ENCODE measurements around the gene RANBP17. TPM values are rescaled to one million over a fixed set of nuclear protein-coding genes. Genes with fewer than 3 reads are reported as not detected.

Gene RANBP17
- total RNA-seq, 1 donor from 2014 or later: 6.8 TPM

DNA sequence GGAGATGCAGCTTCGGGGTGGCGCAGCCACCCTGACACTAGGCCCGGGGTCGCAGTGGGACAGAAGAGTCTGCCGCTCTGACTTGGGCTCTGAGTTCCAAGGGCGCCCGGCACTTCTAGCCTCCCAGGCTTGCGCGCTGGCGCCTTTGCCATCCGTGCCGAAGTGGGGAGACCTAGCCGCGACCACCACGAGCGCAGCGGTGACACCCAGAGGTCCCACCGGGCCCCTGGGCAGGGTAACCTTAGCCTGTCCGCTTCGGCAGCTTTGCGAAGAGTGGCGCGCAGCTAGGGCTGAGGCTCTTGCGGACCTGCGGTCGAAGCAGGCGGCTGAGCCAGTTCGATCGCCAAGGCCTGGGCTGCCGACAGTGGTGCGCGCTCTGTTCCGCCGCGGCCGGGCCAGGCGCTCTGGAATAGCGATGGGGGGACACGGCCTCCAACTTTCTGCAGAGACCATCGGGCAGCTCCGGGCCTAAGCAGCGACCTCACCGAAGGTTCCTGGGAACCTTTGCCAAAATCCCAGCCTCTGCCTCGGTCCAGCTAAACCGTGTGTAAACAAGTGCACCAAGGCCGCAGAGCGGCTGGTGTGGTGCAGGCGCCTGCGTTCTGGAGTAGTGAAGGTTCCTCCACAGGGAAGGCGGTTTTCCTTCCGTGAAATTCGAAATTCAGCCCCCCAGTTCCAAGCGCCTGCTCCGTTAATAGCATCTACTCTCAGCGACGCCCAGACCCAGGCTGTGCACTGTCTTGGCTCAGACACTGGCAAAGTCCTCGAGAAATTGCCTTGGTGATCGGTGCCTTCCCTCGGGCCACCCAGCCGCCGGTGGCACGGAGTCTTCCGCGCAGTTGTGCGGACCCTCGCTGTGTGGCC, 454.7 kb downstream of the RANBP17 start:
- peaks cover 65% of the 10 kb centered on the region for H3K27me3 ChIP-seq (ENCODE audit: control insufficient read depth, insufficient read depth, low read length)
- TF ChIP-seq, protein P1, sequence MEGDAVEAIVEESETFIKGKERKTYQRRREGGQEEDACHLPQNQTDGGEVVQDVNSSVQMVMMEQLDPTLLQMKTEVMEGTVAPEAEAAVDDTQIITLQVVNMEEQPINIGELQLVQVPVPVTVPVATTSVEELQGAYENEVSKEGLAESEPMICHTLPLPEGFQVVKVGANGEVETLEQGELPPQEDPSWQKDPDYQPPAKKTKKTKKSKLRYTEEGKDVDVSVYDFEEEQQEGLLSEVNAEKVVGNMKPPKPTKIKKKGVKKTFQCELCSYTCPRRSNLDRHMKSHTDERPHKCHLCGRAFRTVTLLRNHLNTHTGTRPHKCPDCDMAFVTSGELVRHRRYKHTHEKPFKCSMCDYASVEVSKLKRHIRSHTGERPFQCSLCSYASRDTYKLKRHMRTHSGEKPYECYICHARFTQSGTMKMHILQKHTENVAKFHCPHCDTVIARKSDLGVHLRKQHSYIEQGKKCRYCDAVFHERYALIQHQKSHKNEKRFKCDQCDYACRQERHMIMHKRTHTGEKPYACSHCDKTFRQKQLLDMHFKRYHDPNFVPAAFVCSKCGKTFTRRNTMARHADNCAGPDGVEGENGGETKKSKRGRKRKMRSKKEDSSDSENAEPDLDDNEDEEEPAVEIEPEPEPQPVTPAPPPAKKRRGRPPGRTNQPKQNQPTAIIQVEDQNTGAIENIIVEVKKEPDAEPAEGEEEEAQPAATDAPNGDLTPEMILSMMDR (IDR thresholded peaks at IDR 0.05; ENCODE audit: insufficient read depth, low read length, severe bottlenecking): no peak
- no peak for DNase-seq (ENCODE audit: low read depth)
- H3K4me3 ChIP-seq (ENCODE audit: low read depth, low read length): no peak overlapping the region
- no peak for FAIRE-seq
- no peaks in the 10 kb centered on the region for H3K36me3 ChIP-seq (ENCODE audit: control insufficient read depth, insufficient read depth, low read length)

DNA sequence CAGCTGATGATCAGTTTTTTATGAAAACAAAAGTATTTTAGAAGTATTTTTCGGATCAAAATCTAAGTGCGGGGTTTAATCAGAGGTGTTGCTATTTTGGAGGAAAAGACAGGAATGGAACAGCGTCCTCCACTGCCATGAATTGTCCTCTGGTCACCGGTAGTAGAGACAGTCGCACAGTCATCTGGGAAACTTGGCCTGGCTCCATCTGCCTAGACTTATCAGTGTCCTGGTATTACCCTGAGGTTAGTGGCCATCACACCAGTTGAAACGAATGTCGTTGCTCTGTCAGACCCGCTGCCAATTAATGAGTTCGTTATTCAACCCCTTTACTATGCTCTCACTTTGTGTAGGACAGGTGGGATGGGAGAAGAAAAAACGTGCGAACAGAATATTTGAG, 455.4 kb downstream of the RANBP17 start:
- H3K27me3 ChIP-seq (ENCODE audit: control insufficient read depth, insufficient read depth, low read length): peaks cover 64% of the 10 kb centered on the region
- no peak overlapping the region for H3K4me3 ChIP-seq (ENCODE audit: low read depth, low read length)
- peak; percentile 28 for FAIRE-seq
- no peaks in the 10 kb centered on the region for H3K36me3 ChIP-seq (ENCODE audit: control insufficient read depth, insufficient read depth, low read length)
- no peak for DNase-seq (ENCODE audit: low read depth)
- TF ChIP-seq, protein P1 (IDR thresholded peaks at IDR 0.05; ENCODE audit: insufficient read depth, low read length, severe bottlenecking): no peak

DNA sequence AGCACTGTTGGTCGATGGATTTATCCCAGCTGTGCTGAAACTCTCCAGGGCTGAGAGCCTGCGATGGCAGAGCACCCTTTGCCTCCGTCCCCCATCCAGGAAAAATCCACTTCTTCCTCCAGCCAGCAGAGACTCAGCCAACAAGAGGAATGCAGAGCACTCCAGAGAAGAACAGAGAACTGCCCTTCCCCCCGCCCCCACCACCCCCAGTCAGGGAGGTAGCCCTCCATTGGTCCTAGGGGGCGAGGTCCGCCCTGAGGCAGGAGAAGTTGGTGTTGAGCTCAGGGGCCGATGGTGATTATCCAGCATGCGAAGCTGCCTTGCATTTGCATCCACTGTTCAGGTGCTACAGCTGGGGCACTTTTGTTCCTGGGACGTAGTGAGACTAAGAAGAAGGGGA, 456.2 kb downstream of the RANBP17 start:
- Histone ChIP-seq H3K36me3 (ENCODE audit: control insufficient read depth, insufficient read depth, low read length) (no peaks in the 10 kb centered on the region), H3K27me3 (ENCODE audit: control insufficient read depth, insufficient read depth, low read length) (peaks cover 56% of the 10 kb centered on the region), H3K4me3 (ENCODE audit: low read depth, low read length) (no peak overlapping the region)
- FAIRE-seq (no peak), DNase-seq (ENCODE audit: low read depth) (no peak)
- TF ChIP-seq, protein P1 (IDR thresholded peaks at IDR 0.05; ENCODE audit: insufficient read depth, low read length, severe bottlenecking): no peak

DNA sequence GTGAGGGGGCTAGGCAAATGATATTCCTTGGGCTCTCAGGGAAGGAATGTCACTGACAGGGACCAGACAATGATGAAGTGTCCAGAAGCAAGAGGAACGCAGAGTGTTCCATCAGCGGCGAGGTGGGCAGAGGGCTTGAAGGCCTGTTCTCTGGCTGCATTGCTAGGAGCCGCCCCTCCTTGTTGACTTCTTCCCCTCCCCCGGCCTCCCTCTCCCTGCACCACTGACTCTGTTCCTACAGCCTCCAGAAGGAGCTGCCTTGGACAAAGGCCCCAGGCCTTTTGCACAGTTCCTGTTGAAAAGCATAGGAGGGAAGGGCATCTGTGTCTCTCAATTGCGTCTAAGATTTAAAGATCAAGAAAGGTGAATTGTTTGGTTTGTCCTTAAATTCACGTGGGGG, 459.6 kb downstream of the RANBP17 start:
- DNase-seq (ENCODE audit: low read depth) (no peak), FAIRE-seq (no peak)
- TF ChIP-seq, protein P1 (IDR thresholded peaks at IDR 0.05; ENCODE audit: insufficient read depth, low read length, severe bottlenecking): no peak
- no peaks in the 10 kb centered on the region for H3K36me3 ChIP-seq (ENCODE audit: control insufficient read depth, insufficient read depth, low read length)
- peaks cover 33% of the 10 kb centered on the region for H3K27me3 ChIP-seq (ENCODE audit: control insufficient read depth, insufficient read depth, low read length)
- H3K4me3 ChIP-seq (ENCODE audit: low read depth, low read length): no peak overlapping the region

DNA sequence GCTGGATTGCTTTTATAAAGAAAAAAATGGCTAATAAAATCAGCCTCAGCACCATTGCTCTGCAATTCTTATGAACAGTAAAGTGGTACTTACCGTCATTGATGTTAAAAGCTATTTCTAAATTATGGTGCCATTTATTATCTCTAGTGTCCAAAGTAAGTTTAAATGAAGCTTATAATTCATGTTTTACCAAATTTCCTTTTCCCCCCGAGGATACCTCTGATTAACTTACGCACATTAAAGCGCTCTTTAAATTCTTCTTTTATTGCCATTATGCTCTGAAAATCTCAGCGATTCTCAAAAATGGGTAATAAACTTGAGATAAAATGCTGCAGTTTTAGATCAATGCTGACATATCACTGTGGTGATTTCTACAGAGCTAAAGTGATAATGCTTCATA, 460.7 kb downstream of the RANBP17 start:
- Histone ChIP-seq H3K36me3 (ENCODE audit: control insufficient read depth, insufficient read depth, low read length) (no peaks in the 10 kb centered on the region), H3K27me3 (ENCODE audit: control insufficient read depth, insufficient read depth, low read length) (peaks cover 24% of the 10 kb centered on the region), H3K4me3 (ENCODE audit: low read depth, low read length) (no peak overlapping the region)
- TF ChIP-seq, protein P1 (IDR thresholded peaks at IDR 0.05; ENCODE audit: insufficient read depth, low read length, severe bottlenecking): no peak
- FAIRE-seq (no peak), DNase-seq (ENCODE audit: low read depth) (no peak)
